NCI-H128 (cell line): ENCODE results near the gene AQP1.

Experiments used
- DNase-seq: peaks from one replicate; lab custom pipeline; 2025; ENCODE audit not compliant: unreplicated experiment; lab: John Stamatoyannopoulos, UW

AQP1 gene

GRCh38 chr7:30911561-30911969, at the start of gene AQP1:
AQP1 (plus strand) TSS chr7:30911853; CDS start chr7:30911910, 57 bp downstream.
- DNase-seq: no peak

- no peak for DNase-seq
Measured at GRCh38 chr7:30862995-30863705, 48.5 kb upstream of the AQP1 start.

GRCh38 chr7:30863706-30864035, 48.0 kb upstream of the AQP1 start:
- DNase-seq: no peak

- DNase-seq: no peak
Measured at GRCh38 chr7:30864101-30864500, 47.6 kb upstream of the AQP1 start.

DNA sequence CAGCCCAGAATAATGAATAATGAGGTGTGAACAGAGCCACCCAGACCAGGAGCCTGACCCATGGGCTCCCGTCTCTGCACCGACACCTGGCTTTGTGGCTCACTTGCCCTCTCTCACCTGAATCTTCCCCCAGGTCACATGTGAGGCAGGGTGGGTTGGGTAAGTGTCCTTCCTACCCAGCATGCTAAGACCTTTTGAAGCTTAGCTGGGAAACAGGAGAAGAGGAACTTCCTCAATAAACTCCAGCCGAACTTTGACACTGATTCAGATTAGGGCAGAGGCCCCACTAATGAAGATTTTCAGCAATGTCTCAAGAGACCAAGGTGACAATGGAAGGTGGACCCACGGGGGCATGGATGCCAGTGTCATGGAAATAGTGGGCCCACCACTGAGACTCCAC, 46.6 kb upstream of the AQP1 start:
- DNase-seq: no peak

DNA sequence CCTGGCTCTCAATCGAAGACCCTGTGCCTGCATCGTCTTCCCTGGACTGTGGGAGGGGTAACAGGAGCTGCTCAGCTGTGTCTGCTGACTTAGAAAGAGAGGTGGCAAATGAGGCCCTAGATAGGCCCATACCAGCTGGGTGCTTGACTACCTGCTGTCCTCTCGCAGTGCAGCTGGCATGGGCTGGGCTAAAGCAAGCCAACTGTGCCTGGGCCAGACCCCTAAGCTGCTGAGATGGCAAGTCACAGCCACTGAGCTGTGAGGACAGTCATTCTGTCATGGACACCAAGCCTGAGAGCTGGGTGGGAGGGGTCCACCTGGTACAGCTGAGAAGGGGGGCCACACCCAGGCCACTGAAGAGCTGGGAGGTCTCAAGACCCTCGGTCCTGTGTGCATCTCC, 45.8 kb upstream of the AQP1 start:
- no peak for DNase-seq

DNA sequence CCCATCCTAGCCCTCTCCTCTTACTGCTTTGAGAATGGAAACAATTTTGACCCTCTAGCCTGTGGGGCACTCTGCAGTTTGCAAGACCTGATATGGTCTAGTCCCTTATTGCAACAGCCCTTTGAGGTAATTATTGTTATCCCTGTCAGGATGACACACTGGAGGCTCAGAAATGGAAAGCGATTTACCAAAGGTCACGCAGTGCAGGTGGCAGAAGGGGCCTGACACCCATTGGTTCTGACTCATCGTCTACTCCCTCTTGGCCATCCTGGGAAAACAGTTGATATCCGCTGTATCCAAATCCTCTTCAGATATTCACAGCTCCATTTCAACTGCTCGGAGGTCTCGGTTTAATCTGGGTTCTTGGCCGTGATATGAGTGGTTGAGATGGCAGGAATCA, 44.7 kb upstream of the AQP1 start:
- no peak for DNase-seq

DNA sequence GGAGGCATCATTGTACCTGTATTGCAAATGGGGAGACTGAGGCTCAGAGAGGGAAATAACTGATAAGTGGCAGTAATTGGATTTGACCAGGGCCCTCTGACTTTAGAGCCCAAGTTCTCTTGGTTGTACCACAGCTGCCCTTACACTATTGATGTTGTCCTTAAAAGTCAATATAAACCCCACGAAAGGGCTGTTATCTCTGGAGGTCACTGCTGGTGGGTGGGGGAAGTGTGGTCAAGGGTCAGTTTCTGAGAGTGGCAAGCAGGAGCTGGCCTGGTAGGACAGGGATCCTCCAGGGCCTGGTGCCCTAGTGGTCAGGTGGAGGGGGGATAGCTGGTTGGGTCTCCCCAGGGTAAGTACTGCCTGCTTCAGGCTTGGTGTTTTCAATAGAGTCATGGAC, 44.2 kb upstream of the AQP1 start:
- no peak for DNase-seq

- no peak for DNase-seq
Measured at GRCh38 chr7:30869794-30870611, 41.6 kb upstream of the AQP1 start.

DNA sequence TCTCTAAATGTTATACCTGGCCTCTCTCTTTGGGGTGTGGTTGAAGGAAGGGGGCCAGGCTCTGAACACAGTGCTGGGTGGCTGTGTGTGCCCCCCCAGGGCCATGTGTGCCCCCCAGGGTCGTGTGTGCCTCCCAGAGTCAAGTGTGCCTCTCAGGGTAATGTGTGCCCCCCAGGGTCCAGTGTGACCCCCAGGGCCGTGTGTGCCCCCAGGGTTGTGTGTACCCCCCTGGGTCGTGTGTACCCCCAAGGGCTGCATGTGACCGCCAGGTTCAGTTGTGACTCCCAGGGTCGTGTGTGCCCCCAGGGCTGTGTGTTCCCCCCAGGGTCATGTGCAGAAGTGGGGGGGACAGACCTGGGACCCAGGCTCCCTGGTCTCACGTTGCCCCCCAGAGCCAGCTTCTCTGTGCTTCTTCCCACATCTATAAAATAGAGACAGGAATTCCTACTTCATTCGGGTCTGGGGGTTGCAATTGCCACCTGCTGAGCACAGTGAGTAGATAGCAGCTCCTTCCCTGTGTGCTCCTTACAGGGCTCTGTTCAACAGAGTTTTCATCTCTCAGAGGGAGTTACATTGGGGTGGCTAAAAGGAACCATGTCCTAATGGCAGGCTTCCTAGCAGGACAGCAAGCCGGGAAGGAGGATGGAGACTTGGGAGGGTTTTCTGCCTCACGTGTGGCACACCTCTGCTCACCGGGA, 40.7 kb upstream of the AQP1 start:
- DNase-seq: no peak

GRCh38 chr7:30871655-30872054, 40.0 kb upstream of the AQP1 start:
- no peak for DNase-seq

GRCh38 chr7:30873207-30873606, 38.4 kb upstream of the AQP1 start:
- DNase-seq: no peak

GRCh38 chr7:30873656-30874055, 38.0 kb upstream of the AQP1 start:
- no peak for DNase-seq

DNA sequence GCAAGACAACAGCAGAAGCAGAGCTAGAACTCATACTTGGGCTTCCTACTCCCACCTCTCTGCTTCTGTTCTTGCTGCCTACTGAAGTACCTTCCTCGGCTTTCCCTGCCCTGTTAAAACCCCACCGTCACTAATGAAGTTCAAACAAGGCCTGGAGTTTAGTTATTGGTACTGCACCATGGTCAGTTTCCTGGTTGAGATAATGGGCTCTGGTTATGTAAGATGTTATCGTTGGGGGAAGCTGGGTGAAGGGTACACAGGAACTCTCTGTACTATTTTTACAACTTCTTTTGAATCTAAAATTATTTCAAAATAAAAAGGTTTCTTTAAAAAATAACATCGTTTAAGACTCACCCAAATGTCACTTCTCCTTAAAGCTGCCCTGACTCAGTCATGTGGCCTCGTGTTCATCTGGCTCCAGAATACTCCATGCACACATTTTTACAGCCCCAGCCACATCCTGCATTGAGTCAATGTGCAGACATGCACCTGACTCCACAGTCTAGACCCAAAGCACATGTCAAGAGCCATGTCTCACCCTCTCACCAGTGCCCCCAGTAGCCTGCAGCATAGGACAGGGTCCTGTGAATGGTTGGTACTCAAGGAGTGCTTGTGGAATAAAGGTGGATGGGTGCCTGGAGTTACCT, 36.9 kb upstream of the AQP1 start:
- no peak for DNase-seq

- no peak for DNase-seq
Measured at GRCh38 chr7:30877015-30877769, 34.5 kb upstream of the AQP1 start.

GRCh38 chr7:30877993-30878392, 33.7 kb upstream of the AQP1 start:
- DNase-seq: no peak

DNA sequence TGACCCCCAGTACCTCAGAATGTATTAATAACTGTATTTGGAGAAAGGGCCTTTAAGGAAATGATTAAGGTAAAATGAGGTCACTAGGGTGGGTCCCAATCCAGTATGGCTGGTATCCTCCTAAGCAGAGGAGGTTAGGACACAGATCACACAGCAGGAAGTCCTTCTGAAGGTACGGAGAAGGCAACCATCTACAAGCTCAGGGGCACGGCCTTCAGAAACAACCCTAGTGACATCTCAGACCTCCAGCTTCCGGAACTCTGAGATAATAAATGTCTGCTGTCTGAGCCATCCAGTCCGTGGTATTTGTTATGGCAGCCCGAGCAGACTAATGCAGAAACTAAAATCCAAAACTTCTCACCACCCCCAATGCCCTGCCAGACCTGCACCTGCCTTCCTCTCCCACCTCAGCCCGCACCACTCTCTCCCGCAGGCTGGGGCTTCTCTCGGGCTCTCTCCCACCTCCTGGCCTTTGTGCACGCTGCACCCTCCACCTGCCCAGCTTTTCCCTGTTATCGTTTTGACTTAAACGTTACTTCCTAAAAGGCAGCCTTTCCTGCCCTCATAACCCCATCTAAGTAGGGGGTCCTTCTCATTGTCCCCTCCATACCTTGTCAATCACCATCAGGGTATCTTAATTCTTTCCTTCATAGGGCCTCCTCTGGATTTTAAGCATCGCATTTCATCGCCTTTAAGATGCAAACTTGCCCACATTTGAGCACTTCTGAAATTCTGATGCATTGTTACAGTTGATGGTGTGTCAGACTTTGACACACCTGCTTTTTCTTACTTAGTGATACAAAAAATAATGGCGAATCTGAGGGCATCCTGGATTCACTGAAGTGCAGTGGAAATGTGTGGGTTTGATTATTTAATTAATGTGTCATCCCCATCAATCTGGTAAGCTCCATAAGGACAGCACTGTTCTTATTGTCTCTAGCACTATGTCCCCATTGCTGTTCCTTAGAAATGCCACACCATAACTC, 32.2 kb upstream of the AQP1 start:
- DNase-seq: no peak

DNA sequence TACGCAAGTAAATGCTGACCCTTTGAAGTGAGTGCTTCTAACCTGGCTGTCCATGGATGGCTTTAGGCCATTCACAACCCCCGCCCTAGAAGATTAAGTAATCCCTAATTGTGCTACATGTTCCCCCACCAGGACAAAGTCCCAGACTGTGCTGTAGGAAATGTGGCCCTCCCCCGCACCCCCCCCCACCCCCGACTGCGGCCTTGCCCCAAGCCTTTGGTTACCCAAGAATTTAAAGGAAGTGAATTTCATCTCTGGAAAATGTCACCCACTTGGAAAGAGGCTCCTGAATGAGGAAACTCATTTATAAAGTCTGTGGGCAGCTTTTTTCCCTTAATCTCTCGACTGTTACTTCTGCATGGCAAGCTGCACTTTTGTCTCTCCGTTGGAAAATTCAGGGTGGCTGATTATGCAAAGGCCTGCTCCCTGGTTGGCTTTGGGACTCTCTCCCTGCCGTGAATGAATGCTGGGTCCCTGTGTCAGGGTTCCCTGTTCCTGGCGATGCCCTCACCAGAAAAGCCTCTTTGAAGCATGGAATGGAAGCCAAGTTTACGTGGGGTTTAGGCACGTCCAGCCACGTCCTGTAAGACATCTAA, 31.4 kb upstream of the AQP1 start:
- no peak for DNase-seq

DNA sequence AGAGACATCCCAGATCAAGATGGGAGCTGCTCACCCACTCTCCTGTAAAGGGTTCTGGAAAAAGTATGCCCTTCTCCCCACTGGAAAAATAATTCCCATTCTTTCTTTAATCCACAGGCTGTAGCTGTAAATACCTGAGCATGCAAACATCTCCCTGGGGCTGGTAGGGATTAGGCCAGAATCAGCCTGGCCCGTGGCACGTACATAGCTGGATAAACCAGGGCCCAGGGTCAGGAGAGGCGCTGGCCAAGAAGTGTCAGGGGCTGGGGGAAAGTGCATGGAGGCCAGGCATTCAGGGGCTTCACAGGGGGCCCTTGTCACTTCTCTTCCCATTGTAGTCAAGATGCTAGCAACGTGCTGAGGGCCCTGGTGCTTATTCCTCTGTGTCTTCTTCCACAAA, 30.7 kb upstream of the AQP1 start:
- no peak for DNase-seq
